Stimulated activated memory B cell treated with anti-CD40 and anti-IgM and Interleukin-4, amounts not matched to agents 10 μg/mL and 1 μg/mL and 100 μg/mL, for 72 hours (primary cell): ENCODE results near the gene FHOD3.
A peak's percentile ranks its signal among the peaks of the same experiment; 100 is the strongest.

Experiments
- ATAC-seq: fragments of 150-1000 bp; cut with Tn5 transposase; 2 replicates; pipeline ENCODE4 v1.10.0; 2021
- H3K27ac Mint-ChIP-seq: one replicate; pipeline ENCODE4 v1.8.0; 2022; ENCODE audit warnings: mild to moderate bottlenecking, mixed read lengths
- H3K27me3 Mint-ChIP-seq: one replicate; pipeline ENCODE4 v1.8.0; 2022; ENCODE audit warnings: mixed read lengths
- H3K36me3 Mint-ChIP-seq: one replicate; pipeline ENCODE4 v1.8.0; 2022; ENCODE audit warnings: mixed read lengths
- H3K4me1 Mint-ChIP-seq: one replicate; pipeline ENCODE4 v1.8.0; 2022; ENCODE audit warnings: mixed read lengths
- H3K4me3 Mint-ChIP-seq: one replicate; pipeline ENCODE4 v1.8.0; 2022; ENCODE audit warnings: mild to moderate bottlenecking, moderate library complexity, mixed read lengths
- H3K9me3 Mint-ChIP-seq: one replicate; pipeline ENCODE4 v1.8.0; 2022; ENCODE audit warnings: mixed read lengths

FHOD3 gene

GRCh38 chr18:36693931-36694620 lies 396.6 kb downstream of the FHOD3 start:
- H3K27me3 Mint-ChIP-seq: peaks cover 9% of the 10 kb centered on the region
- H3K4me1 Mint-ChIP-seq: no peaks in the 10 kb centered on the region
- H3K9me3 Mint-ChIP-seq: no peaks in the 10 kb centered on the region
- ATAC-seq: peak; percentile 9
- no peak overlapping the region for H3K4me3 Mint-ChIP-seq
- H3K36me3 Mint-ChIP-seq: no peaks in the 10 kb centered on the region
- H3K27ac Mint-ChIP-seq: no peak overlapping the region

GRCh38 chr18:36695806-36696205 lies 398.3 kb downstream of the FHOD3 start:
- Mint-ChIP-seq H3K27me3 (peaks cover 9% of the 10 kb centered on the region), H3K27ac (no peak overlapping the region), H3K4me1 (no peaks in the 10 kb centered on the region), H3K4me3 (no peak overlapping the region), H3K9me3 (no peaks in the 10 kb centered on the region), H3K36me3 (no peaks in the 10 kb centered on the region)
- ATAC-seq: no peak

- Mint-ChIP-seq H3K27ac (no peak overlapping the region), H3K4me3 (no peak overlapping the region), H3K9me3 (no peaks in the 10 kb centered on the region), H3K4me1 (no peaks in the 10 kb centered on the region), H3K27me3 (peaks cover 8% of the 10 kb centered on the region), H3K36me3 (no peaks in the 10 kb centered on the region)
- no peak for ATAC-seq
Measured at GRCh38 chr18:36697905-36698304, 400.4 kb downstream of the FHOD3 start.

GRCh38 chr18:36700955-36701354 lies 403.4 kb downstream of the FHOD3 start:
- Mint-ChIP-seq H3K36me3 (no peaks in the 10 kb centered on the region), H3K4me1 (no peaks in the 10 kb centered on the region), H3K27ac (no peak overlapping the region), H3K9me3 (no peaks in the 10 kb centered on the region), H3K4me3 (no peak overlapping the region), H3K27me3 (peaks cover 23% of the 10 kb centered on the region)
- ATAC-seq: no peak

- Mint-ChIP-seq H3K4me1 (no peaks in the 10 kb centered on the region), H3K9me3 (no peaks in the 10 kb centered on the region), H3K36me3 (no peaks in the 10 kb centered on the region), H3K4me3 (no peak overlapping the region), H3K27ac (no peak overlapping the region), H3K27me3 (peaks cover 32% of the 10 kb centered on the region)
- no peak for ATAC-seq
Measured at GRCh38 chr18:36702401-36703013, 405.0 kb downstream of the FHOD3 start.

- no peak overlapping the region for H3K4me3 Mint-ChIP-seq
- no peaks in the 10 kb centered on the region for H3K36me3 Mint-ChIP-seq
- peaks cover 44% of the 10 kb centered on the region for H3K27me3 Mint-ChIP-seq
- ATAC-seq: no peak
- no peaks in the 10 kb centered on the region for H3K4me1 Mint-ChIP-seq
- H3K9me3 Mint-ChIP-seq: no peaks in the 10 kb centered on the region
- no peak overlapping the region for H3K27ac Mint-ChIP-seq
Measured at GRCh38 chr18:36704156-36704555, 406.6 kb downstream of the FHOD3 start.

GRCh38 chr18:36706134-36706881 lies 408.8 kb downstream of the FHOD3 start:
- H3K27me3 Mint-ChIP-seq: peaks cover 46% of the 10 kb centered on the region
- H3K9me3 Mint-ChIP-seq: no peaks in the 10 kb centered on the region
- H3K36me3 Mint-ChIP-seq: no peaks in the 10 kb centered on the region
- no peak overlapping the region for H3K27ac Mint-ChIP-seq
- no peaks in the 10 kb centered on the region for H3K4me1 Mint-ChIP-seq
- ATAC-seq: no peak
- H3K4me3 Mint-ChIP-seq: no peak overlapping the region

GRCh38 chr18:36708366-36708765 lies 410.9 kb downstream of the FHOD3 start:
- H3K9me3 Mint-ChIP-seq: no peaks in the 10 kb centered on the region
- H3K4me1 Mint-ChIP-seq: no peaks in the 10 kb centered on the region
- no peak for ATAC-seq
- H3K27me3 Mint-ChIP-seq: peaks cover 52% of the 10 kb centered on the region
- H3K4me3 Mint-ChIP-seq: no peak overlapping the region
- no peaks in the 10 kb centered on the region for H3K36me3 Mint-ChIP-seq
- H3K27ac Mint-ChIP-seq: no peak overlapping the region

- Mint-ChIP-seq H3K4me3 (no peak overlapping the region), H3K9me3 (no peaks in the 10 kb centered on the region), H3K27me3 (peaks cover 46% of the 10 kb centered on the region), H3K36me3 (no peaks in the 10 kb centered on the region), H3K27ac (no peak overlapping the region), H3K4me1 (no peaks in the 10 kb centered on the region)
- ATAC-seq: no peak
Measured at GRCh38 chr18:36709315-36709714, 411.8 kb downstream of the FHOD3 start.

- no peak for ATAC-seq
- no peaks in the 10 kb centered on the region for H3K4me1 Mint-ChIP-seq
- peaks cover 27% of the 10 kb centered on the region for H3K27me3 Mint-ChIP-seq
- H3K4me3 Mint-ChIP-seq: no peak overlapping the region
- H3K9me3 Mint-ChIP-seq: no peaks in the 10 kb centered on the region
- no peak overlapping the region for H3K27ac Mint-ChIP-seq
- no peaks in the 10 kb centered on the region for H3K36me3 Mint-ChIP-seq
Measured at GRCh38 chr18:36711014-36711725, 413.7 kb downstream of the FHOD3 start.

- Mint-ChIP-seq H3K27me3 (peaks cover 25% of the 10 kb centered on the region), H3K36me3 (no peaks in the 10 kb centered on the region), H3K4me3 (no peak overlapping the region), H3K9me3 (no peaks in the 10 kb centered on the region), H3K4me1 (no peaks in the 10 kb centered on the region), H3K27ac (no peak overlapping the region)
- no peak for ATAC-seq
Measured at GRCh38 chr18:36711813-36712444, 414.4 kb downstream of the FHOD3 start.

- Mint-ChIP-seq H3K27ac (no peak overlapping the region), H3K27me3 (peaks cover 6% of the 10 kb centered on the region), H3K4me1 (no peaks in the 10 kb centered on the region), H3K9me3 (no peaks in the 10 kb centered on the region), H3K36me3 (no peaks in the 10 kb centered on the region), H3K4me3 (no peak overlapping the region)
- no peak for ATAC-seq
Measured at GRCh38 chr18:36714476-36714875, 417.0 kb downstream of the FHOD3 start.

- Mint-ChIP-seq H3K36me3 (no peaks in the 10 kb centered on the region), H3K27ac (no peak overlapping the region)
- ATAC-seq: no peak
Measured at GRCh38 chr18:36717422-36718110, 420.1 kb downstream of the FHOD3 start.

GRCh38 chr18:36718705-36719328 lies 421.3 kb downstream of the FHOD3 start:
- H3K36me3 Mint-ChIP-seq: no peaks in the 10 kb centered on the region
- no peak overlapping the region for H3K27ac Mint-ChIP-seq
- H3K4me1 Mint-ChIP-seq: no peaks in the 10 kb centered on the region
- H3K27me3 Mint-ChIP-seq: peaks cover 7% of the 10 kb centered on the region
- no peak overlapping the region for H3K4me3 Mint-ChIP-seq
- no peak for ATAC-seq
- H3K9me3 Mint-ChIP-seq: no peaks in the 10 kb centered on the region

More at GRCh38 chr18:36717422-36718110, 420.1 kb downstream of the FHOD3 start:
- Mint-ChIP-seq H3K4me1 (no peaks in the 10 kb centered on the region), H3K9me3 (no peaks in the 10 kb centered on the region), H3K4me3 (no peak overlapping the region), H3K27me3 (peaks cover 10% of the 10 kb centered on the region)
